LNCaP clone FGC (cell line): ENCODE measurements around the gene GNE.
"Not testable (repeated sequence)": the region's sequence is repeated elsewhere in the genome, so short reads cannot be mapped to it uniquely, and the experiment has no call there.

Experiments
- DNase-seq: peaks from one replicate; pipeline ENCODE4 v3.0.0-alpha.2; 2011; ENCODE audit warnings: low read depth
- H3K4me3 ChIP-seq: 2 replicates; pipeline ENCODE4 v1.5.1; 2011; ENCODE audit warnings: mild to moderate bottlenecking, low read depth, low read length, control low read depth
- TF ChIP-seq, protein P1 (sequence below): IDR thresholded peaks from 2 replicates; pipeline ENCODE4 v1.5.1; 2012; ENCODE audit warnings: mild to moderate bottlenecking; ENCODE audit not compliant: control insufficient read depth, insufficient read depth; ENCODE audit errors: extremely low read depth

GNE gene

DNA sequence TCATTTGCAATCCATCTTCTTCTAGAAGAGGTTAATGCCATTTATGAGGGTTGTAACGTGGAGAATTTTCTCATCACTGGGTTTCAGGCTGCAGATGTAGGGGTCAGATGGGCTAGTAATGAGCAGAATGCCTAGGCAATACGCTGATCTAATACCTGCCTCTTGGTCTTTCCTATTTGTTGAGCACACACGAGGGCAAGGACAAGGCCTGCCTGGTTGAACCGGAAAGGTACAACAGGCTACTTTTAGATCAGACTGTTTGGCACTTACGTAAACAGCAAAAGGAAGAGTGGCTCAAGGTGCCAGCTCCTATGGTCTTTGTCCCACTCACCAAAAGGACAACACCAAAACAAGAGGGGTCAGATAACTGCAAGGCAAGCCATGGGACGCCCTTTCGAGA, 24.0 kb upstream of the GNE start:
- no peak overlapping the region for H3K4me3 ChIP-seq
- TF ChIP-seq, protein P1, sequence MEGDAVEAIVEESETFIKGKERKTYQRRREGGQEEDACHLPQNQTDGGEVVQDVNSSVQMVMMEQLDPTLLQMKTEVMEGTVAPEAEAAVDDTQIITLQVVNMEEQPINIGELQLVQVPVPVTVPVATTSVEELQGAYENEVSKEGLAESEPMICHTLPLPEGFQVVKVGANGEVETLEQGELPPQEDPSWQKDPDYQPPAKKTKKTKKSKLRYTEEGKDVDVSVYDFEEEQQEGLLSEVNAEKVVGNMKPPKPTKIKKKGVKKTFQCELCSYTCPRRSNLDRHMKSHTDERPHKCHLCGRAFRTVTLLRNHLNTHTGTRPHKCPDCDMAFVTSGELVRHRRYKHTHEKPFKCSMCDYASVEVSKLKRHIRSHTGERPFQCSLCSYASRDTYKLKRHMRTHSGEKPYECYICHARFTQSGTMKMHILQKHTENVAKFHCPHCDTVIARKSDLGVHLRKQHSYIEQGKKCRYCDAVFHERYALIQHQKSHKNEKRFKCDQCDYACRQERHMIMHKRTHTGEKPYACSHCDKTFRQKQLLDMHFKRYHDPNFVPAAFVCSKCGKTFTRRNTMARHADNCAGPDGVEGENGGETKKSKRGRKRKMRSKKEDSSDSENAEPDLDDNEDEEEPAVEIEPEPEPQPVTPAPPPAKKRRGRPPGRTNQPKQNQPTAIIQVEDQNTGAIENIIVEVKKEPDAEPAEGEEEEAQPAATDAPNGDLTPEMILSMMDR: no peak
- DNase-seq: no peak

DNA sequence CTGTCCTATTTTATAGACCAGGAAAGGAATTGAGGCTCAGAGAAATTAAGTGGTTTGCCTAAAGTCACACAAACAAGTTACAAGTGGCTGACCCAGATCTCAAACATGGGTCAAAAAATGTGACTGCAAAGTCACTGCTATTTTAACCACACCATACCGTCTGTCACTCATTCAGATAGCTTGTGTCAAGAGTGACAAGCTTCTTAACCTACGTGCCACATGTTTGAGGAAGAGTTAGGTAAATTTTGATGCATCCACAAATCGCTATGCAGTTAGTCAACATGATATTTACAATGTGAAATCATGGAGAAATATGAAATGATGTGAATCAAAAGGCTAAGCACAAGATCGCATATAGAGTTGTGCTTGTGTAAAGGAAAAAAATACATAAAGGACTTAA, 22.7 kb upstream of the GNE start:
- no peak for DNase-seq
- TF ChIP-seq, protein P1: no peak
- no peak overlapping the region for H3K4me3 ChIP-seq

- no peak overlapping the region for H3K4me3 ChIP-seq
- TF ChIP-seq, protein P1: no peak
- DNase-seq: no peak
Measured at GRCh38 chr9:36278243-36278642, 20.0 kb upstream of the GNE start.

DNA sequence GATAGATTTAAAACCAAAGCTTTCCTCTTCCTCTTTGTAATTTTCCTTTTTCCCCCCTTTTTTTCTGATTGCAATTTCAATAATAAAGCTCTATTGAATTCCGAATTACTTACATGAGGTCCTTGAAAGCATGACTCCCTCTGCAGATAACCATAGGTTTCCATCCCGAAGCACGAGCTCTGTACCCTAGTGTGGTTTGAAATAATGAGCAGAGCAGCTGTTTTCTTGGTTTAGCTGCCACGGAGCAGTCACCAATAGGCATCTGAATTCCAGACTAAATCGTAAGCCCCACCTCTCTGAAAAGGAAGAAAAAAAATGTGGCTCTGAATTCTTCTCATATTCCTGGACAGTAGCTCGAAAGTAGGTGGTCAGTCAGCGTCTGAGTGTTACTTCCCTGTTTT, 18.5 kb upstream of the GNE start:
- TF ChIP-seq, protein P1: no peak
- H3K4me3 ChIP-seq: no peak overlapping the region
- no peak for DNase-seq

DNA sequence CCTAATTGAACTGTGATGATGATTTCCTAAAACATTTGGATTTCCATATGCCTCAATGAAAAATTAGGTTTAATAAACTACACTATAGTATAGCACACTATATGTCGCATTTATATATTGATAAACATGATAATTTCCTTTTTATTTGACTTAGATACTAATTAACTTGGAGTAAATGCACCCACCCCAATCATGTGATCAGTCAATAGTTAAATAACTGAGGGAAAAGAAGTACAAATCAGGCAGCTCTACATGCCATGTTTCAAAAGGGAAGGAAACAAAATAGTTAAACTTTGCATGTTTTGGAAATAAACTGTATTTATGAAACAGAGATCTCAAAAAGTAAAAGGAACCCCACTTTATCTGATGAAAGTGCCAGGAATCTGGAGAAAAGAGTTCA, 18.0 kb upstream of the GNE start:
- no peak overlapping the region for H3K4me3 ChIP-seq
- TF ChIP-seq, protein P1: no peak
- DNase-seq: no peak

GRCh38 chr9:36275060-36275459, 16.8 kb upstream of the GNE start:
- H3K4me3 ChIP-seq: no peak overlapping the region
- DNase-seq: no peak
- TF ChIP-seq, protein P1: no peak

DNA sequence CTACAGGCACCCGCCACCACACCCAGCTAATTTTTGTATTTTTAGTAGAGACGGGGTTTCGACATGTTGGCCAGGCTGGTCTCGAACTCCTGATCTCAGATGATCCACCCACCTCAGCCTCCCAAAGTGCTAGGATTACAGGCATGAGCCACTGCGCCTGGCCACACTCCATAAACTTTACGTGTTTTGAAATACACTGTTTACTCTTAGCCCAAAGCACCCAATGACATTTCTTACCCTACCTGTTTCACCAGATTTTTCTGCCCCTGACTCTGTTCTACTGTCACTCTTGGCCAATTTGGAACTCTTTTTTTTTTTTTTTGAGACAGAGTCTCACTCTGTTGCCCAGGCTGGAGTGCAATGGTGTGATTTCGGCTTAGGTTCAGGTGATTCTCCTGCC, 15.1 kb upstream of the GNE start:
- not testable (repeated sequence) for H3K4me3 ChIP-seq
- peak; percentile 79 for DNase-seq

GRCh38 chr9:36268007-36268427, 9.8 kb upstream of the GNE start:
- TF ChIP-seq, protein P1: no peak
- H3K4me3 ChIP-seq: no peak overlapping the region
- no peak for DNase-seq
